Activated naive CD8-positive, alpha-beta T cell treated with anti-CD3 and anti-CD28 coated beads, Interleukin-2, amount 10 ng/mL, durations not matched to agents 7 days and 5 days (primary cell): ENCODE results near the gene NT5DC4. TPM values are rescaled to one million over a fixed set of nuclear protein-coding genes. Genes with fewer than 3 reads are reported as not detected.
"Not testable (repeated sequence)": the region's sequence is repeated elsewhere in the genome, so short reads cannot be mapped to it uniquely, and the experiment has no call there.

Source experiments
- ATAC-seq: fragments of 150-1000 bp; cut with Tn5 transposase; one replicate; pipeline ENCODE4 v1.10.0; 2021; ENCODE audit warnings: low read depth, moderate library complexity
- POLR2A ChIA-PET: fragments of 350-600 bp; sonication (Branson Sonifier 250); formaldehyde crosslinking; loops from one replicate; lab custom pipeline; 2021; ENCODE audit warnings: antibody characterized with exemption; lab: Charles Lee
- DNase-seq: peaks from one replicate; pipeline ENCODE4 v3.0.0; 2021
- H3K27ac Mint-ChIP-seq: one replicate; pipeline ENCODE4 v1.8.0; 2022; ENCODE audit warnings: mild to moderate bottlenecking, mixed read lengths
- H3K27me3 Mint-ChIP-seq: one replicate; pipeline ENCODE4 v1.8.0; 2022; ENCODE audit warnings: mild to moderate bottlenecking, moderate library complexity, mixed read lengths
- H3K36me3 Mint-ChIP-seq: one replicate; pipeline ENCODE4 v1.8.0; 2021; ENCODE audit warnings: mild to moderate bottlenecking, mixed read lengths
- H3K4me1 Mint-ChIP-seq: one replicate; pipeline ENCODE4 v1.8.0; 2021; ENCODE audit warnings: mixed read lengths
- H3K4me3 Mint-ChIP-seq: one replicate; pipeline ENCODE4 v1.8.0; 2022; ENCODE audit warnings: mild to moderate bottlenecking, moderate library complexity, mixed read lengths
- H3K9me3 Mint-ChIP-seq: one replicate; pipeline ENCODE4 v1.8.0; 2021; ENCODE audit warnings: mixed read lengths
- total RNA-seq, 2 experiments: library from RNA; stranded (reverse); gene quantifications; one replicate each; pipeline ENCODE4 v1.2.3, GENCODE V29; 2021

NT5DC4 gene
- total RNA-seq, 2 experiments from 2014 or later = not detected

DNA sequence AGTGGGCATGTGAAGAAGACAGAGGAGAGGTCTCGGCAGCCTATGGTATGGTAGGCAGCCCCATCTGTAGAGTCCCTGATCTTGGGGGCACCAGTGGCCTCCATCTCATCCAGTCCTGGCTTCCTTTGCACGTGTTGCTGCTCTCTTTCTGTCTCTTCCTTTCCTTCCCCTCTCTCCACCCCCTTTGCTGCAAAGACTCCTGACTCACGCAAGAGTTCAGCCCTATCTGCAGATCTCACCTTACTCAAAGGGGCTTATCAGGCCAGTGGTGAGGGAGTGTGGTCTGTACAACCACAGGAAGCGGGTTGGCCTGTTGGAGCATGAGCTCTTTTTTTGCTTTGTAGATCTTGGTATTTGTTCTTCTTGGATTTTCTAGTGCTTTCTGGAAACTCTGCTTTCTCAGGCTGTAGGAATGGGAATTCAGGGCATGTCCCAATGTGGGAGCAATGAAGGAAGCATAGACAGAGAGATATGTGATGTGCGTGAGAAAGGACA, 14.6 kb upstream of the NT5DC4 start:
- Mint-ChIP-seq H3K27ac (peak overlapping the region; percentile 2), H3K9me3 (peaks cover 2% of the 10 kb centered on the region), H3K4me3 (peak overlapping the region; percentile 69), H3K27me3 (peaks cover 50% of the 10 kb centered on the region), H3K36me3 (peaks cover 2% of the 10 kb centered on the region), H3K4me1 (peaks cover 37% of the 10 kb centered on the region)
- DNase-seq (peak; percentile 82), ATAC-seq (peak; percentile 98)
- POLR2A ChIA-PET = interaction anchor here (1.0 to 3.1 kb wide), 7 partner anchors 14 to 76 kb away, joined by 3 to 18 read pairs (median 4); no protein-coding TSS in a partner anchor

DNA sequence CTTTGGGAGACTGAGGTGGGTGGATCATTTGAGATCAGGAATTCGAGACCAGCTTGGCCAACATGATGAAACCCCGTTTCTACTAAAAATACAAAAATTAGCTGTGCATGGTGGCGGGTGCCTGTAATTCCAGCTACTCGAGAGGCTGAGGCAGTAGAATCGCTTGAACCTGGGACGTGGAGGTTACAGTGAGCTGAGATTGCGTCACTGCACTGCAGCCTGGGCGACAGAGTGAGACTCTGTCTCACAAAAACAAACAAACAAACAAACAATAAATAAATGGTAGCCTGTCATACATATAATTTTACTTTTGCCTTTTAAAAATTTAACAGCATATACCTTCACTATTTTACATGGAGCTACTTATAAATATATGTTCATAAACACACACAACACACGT, 13.9 kb upstream of the NT5DC4 start:
- POLR2A ChIA-PET = interaction anchor here (0.6 to 3.1 kb wide), 8 partner anchors 14 to 76 kb away, joined by 3 to 18 read pairs (median 4); no protein-coding TSS in a partner anchor
- not testable (repeated sequence) for DNase-seq, ATAC-seq, H3K36me3 Mint-ChIP-seq, H3K27ac Mint-ChIP-seq, H3K4me3 Mint-ChIP-seq, H3K9me3 Mint-ChIP-seq
- H3K27me3 Mint-ChIP-seq = peaks cover 45% of the 10 kb centered on the region
- H3K4me1 Mint-ChIP-seq = peaks cover 36% of the 10 kb centered on the region

DNA sequence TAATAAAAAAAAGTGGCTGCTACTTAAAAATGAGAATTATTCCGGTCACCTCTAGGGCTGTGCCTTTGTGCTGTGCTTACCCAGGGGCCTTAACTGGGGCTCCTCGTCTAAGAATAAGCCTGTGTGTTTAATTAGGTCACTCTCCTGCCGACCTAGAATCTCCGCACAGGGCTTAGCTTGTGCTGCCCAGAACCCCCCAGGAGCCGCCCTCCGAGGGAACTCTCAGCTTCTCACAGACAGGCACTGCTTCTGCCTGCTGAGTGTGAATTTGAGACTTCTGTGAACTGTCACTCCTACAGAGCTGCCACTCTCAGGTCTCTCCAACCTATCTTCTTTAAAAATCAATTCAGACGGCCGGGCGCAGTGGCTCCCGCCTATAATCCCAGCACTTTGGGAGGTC, 11.9 kb upstream of the NT5DC4 start:
- no peak for DNase-seq
- peaks cover 2% of the 10 kb centered on the region for H3K9me3 Mint-ChIP-seq
- peaks cover 46% of the 10 kb centered on the region for H3K27me3 Mint-ChIP-seq
- H3K4me1 Mint-ChIP-seq = peaks cover 35% of the 10 kb centered on the region
- H3K27ac Mint-ChIP-seq = no peak overlapping the region
- no peak for ATAC-seq
- H3K4me3 Mint-ChIP-seq = no peak overlapping the region
- POLR2A ChIA-PET = no interaction called here
- H3K36me3 Mint-ChIP-seq = peaks cover 2% of the 10 kb centered on the region

DNA sequence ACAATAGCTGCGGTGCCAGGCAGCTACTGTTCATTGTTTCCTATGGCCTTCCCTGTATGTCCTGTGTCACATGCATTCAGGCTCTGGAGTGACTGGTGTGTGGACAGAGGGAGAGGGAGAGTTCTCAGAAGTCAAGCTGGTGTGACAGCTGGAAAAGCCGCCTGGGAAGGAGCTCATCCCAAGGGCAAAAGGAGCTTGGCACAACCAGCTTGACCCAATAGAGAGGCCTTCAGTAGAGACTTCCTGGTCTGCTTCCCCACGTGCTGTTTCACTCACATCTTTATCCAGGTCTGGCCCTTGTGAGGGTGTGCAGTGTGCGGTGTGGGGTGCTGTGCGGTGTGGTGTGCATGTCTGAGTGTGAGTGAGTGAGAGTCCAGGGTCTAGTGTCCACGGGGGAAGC, 11.1 kb upstream of the NT5DC4 start:
- Mint-ChIP-seq H3K27me3 (peaks cover 43% of the 10 kb centered on the region), H3K4me3 (no peak overlapping the region), H3K27ac (no peak overlapping the region), H3K36me3 (peaks cover under 1% of the 10 kb centered on the region), H3K4me1 (peaks cover 34% of the 10 kb centered on the region), H3K9me3 (peaks cover under 1% of the 10 kb centered on the region)
- ATAC-seq = no peak
- no peak for DNase-seq
- POLR2A ChIA-PET = no interaction called here

DNA sequence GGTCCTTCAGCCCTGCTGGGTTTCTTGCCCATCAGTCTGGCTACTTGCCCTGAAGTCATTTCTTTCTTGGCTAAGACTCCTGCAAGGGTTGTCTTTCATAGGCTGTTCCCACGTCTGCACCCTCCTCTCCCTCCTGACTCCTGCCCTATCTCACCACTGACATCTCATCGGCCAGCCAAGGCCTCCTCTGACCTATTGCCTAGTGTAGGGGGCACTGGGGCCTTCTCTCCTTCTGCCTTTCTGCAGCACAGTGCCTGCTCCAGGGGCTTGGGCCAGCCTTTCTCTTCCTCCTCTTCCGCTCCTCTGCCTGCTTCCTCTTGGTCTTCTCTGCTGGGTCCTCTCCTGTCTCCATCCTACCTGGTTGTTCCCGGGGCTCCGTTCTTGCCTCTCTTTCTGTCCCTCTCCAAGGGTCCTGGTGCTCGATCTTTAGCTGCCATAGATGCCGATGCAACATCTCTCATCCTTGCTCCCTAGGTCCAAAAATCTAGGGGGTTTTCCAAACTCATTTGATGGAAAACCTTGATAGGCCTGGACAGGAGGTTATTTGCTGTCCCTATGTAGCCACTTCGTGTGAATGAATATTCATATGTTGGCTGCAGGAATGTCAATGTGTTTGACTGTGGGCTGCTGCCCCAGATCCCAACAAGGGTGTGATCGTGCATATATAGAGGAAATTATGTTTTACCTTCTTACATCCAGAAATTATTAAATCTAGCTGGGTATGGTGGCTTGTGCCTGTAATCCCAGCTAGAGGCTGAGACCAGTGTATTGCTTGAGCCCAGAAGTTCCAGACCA, 9.7 kb upstream of the NT5DC4 start:
- ATAC-seq (no peak), DNase-seq (no peak)
- Mint-ChIP-seq H3K9me3 (peaks cover 1% of the 10 kb centered on the region), H3K4me1 (peaks cover 24% of the 10 kb centered on the region), H3K27ac (no peak overlapping the region), H3K4me3 (no peak overlapping the region), H3K36me3 (no peaks in the 10 kb centered on the region), H3K27me3 (peaks cover 45% of the 10 kb centered on the region)
- POLR2A ChIA-PET = no interaction called here

DNA sequence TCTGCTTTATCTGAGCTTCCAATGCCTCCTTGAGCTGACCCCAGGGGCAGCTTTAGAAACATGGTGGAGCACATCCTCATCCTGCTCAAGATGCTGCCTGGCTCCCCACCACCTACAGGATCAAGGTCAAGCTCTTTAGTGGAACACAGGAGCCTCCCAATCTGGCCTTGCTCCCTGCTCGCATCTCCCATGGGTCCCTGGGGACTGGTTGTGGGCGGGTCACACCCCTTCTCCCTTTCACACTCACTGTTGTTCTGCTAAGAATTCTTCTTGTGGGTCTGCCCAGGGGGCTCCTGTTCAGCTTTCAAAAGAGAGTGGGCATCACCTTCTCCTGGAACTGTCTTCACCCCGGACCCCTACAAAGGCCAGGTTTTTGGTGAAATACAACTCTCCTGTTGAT, 8.4 kb upstream of the NT5DC4 start:
- POLR2A ChIA-PET = interaction anchor here (0.6 kb wide), 1 partner anchor 22 kb away, joined by 3 read pairs; no protein-coding TSS in a partner anchor
- no peaks in the 10 kb centered on the region for H3K36me3 Mint-ChIP-seq
- no peak for DNase-seq
- ATAC-seq = no peak
- peaks cover 14% of the 10 kb centered on the region for H3K4me1 Mint-ChIP-seq
- peaks cover 1% of the 10 kb centered on the region for H3K9me3 Mint-ChIP-seq
- no peak overlapping the region for H3K4me3 Mint-ChIP-seq
- no peak overlapping the region for H3K27ac Mint-ChIP-seq
- H3K27me3 Mint-ChIP-seq = peaks cover 45% of the 10 kb centered on the region

DNA sequence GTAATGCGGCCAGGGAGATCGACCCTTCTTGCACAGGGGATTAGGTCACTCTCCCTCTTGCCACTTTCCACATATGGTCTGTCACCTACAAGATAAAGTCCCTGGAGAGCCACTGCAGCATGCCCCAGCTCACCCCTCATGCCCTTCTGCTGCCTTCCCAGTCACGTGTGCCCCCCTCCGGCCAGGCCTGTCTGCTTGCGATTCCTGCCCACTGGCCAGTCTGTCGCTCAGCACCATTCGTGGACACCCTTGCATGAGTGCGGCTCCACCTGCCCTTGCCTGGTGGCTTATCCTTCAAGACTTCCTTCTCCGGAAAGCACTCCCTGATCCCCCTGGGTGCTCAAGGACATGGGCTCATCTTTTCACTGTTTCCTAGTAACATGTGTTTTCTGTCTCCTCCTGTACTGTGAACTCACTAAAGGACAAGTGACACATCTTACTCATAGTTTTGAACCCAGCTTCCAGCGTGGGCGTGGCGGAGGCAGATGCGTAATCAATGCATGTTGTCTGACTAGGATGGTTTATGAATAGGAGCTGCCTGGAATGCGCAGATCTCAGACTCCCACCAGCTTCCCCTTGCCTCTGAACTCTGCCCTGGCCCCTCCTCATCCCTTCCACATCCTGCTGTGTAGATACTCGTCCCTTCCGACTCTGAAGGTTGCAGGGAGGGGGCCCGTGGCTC, 7.8 kb upstream of the NT5DC4 start:
- peaks cover 40% of the 10 kb centered on the region for H3K27me3 Mint-ChIP-seq
- H3K36me3 Mint-ChIP-seq = no peaks in the 10 kb centered on the region
- peaks cover 8% of the 10 kb centered on the region for H3K4me1 Mint-ChIP-seq
- DNase-seq (no peak), ATAC-seq (no peak)
- no peak overlapping the region for H3K4me3 Mint-ChIP-seq
- POLR2A ChIA-PET = no interaction called here
- H3K9me3 Mint-ChIP-seq = peaks cover 1% of the 10 kb centered on the region
- H3K27ac Mint-ChIP-seq = no peak overlapping the region

DNA sequence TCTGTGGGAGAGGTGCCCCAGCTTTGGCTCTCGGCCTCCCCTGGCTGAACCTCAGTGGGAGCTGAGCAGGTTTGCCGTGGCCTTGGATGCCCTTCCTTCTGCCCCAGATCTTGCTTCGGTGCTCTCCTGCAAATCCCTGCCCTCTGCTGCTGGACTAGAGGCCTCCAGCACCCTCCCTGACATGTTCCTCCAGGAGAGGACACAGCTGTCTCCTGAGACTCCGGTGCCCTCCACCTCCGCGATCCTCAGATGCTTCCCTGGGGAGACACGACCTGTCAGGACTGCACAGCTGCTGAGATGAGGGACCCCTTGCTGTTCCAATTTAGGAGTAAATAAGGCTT, 7.3 kb upstream of the NT5DC4 start:
- Mint-ChIP-seq H3K27ac (no peak overlapping the region), H3K4me3 (no peak overlapping the region), H3K36me3 (no peaks in the 10 kb centered on the region), H3K9me3 (peaks cover 1% of the 10 kb centered on the region), H3K27me3 (peaks cover 37% of the 10 kb centered on the region), H3K4me1 (peaks cover 5% of the 10 kb centered on the region)
- POLR2A ChIA-PET = no interaction called here
- ATAC-seq (no peak), DNase-seq (no peak)

DNA sequence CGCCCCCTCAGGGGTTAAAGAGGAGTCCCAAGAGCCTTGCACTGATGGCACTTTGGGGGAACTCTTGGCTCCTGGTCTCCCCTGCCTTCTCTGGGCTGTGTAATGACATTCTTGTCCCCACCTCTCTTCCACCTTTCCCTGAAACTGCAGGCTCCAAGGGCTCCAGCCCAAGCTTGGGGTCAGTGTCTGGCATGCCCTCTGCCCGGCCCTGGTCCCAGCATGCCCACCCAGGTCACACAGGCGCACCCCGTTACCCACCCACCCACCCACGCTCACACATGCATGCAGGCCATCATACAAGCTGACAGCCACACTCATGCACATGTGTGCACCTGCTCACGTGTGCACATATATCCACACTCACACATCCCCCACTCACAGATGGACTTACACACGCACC, 6.9 kb upstream of the NT5DC4 start:
- no peaks in the 10 kb centered on the region for H3K36me3 Mint-ChIP-seq
- peaks cover 1% of the 10 kb centered on the region for H3K9me3 Mint-ChIP-seq
- DNase-seq (no peak), ATAC-seq (no peak)
- H3K27me3 Mint-ChIP-seq = peaks cover 37% of the 10 kb centered on the region
- H3K4me1 Mint-ChIP-seq = peaks cover 5% of the 10 kb centered on the region
- no peak overlapping the region for H3K27ac Mint-ChIP-seq
- no peak overlapping the region for H3K4me3 Mint-ChIP-seq
- POLR2A ChIA-PET = no interaction called here

DNA sequence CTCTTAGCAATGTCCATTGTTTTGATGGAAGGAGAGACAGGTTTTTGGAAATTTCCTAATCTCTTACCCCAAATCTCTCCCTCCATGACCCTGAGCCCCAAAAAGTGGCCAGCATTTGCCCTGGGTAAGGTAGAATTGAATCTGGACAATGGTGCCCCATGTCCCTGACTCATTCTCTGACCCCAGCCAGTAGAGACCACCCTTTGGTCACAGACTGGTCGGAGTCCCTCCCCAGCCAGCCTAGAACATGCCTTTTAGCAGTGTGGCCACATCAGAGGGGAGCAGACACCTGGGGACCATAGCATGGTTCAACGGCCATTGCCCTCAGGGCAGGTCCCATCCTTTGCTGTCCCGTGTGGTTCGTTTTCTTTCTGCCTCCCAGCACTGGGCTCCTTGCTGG, 6.5 kb upstream of the NT5DC4 start:
- Mint-ChIP-seq H3K36me3 (no peaks in the 10 kb centered on the region), H3K4me3 (no peak overlapping the region), H3K27ac (no peak overlapping the region), H3K9me3 (peaks cover 1% of the 10 kb centered on the region), H3K27me3 (peaks cover 36% of the 10 kb centered on the region), H3K4me1 (peaks cover 5% of the 10 kb centered on the region)
- no peak for DNase-seq
- POLR2A ChIA-PET = no interaction called here
- ATAC-seq = no peak

DNA sequence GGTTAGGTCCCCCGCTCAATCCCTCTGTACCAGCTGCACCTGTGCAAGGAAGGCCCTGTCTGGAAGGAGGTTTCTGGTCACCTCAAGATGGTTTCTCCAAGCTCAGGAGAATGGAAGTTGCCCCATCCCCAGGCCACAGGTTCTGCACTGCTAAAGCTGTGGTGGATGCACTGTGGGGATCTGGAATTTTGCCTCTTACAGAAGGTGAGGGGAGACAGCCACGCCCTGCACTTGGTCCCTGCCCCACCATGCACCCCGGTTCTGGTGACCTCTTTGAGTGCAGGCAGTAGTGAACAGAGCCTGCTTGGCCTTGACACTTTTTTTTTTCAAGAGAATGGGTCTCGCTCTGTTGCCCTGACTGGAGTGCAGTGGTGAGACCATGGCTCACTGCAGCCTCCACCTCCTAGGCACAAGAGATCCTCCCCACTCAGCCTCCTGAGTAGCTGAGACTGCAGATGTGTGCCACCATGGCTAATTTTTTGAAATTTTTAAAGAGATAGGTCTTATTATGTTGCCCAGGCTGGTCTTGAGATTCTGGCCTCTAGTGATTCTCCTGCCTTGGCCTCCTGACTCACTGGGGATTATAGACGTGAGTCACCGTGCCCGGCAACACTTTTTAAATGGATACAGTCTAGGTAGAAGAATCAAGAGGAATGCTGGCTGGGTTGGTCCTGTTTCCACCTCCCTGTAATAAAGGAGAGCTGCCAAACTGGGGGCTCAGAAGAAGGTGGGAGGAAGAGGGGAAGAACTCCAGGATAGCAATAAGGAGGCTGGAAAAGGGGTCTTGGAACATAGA, 5.8 kb upstream of the NT5DC4 start:
- no peak for ATAC-seq
- Mint-ChIP-seq H3K4me3 (no peak overlapping the region), H3K4me1 (peaks cover 5% of the 10 kb centered on the region), H3K27ac (no peak overlapping the region), H3K36me3 (no peaks in the 10 kb centered on the region), H3K27me3 (peaks cover 31% of the 10 kb centered on the region), H3K9me3 (peaks cover 1% of the 10 kb centered on the region)
- POLR2A ChIA-PET = no interaction called here
- DNase-seq = no peak

DNA sequence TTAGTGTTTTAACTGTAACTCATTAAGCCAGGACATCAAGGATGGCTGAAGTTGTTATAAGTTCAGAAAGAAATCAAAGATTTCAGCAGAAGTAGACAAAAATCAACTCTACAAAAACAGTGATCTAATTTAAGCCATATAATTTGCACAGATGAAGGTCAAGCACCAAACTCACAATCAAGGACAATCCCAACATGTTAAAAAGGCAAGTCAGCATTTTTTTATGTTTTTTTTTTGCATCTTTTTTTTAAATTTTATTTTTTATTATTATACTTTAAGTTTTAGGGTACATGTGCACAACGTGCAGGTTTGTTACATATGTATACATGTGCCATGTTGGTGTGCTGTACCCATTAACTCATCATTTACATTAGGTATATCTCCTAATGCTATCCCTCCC, 4.7 kb upstream of the NT5DC4 start:
- DNase-seq, POLR2A ChIA-PET, H3K4me1 Mint-ChIP-seq, H3K27ac Mint-ChIP-seq, H3K9me3 Mint-ChIP-seq, H3K4me3 Mint-ChIP-seq, H3K36me3 Mint-ChIP-seq, ATAC-seq: not testable (repeated sequence)
- peaks cover 30% of the 10 kb centered on the region for H3K27me3 Mint-ChIP-seq

DNA sequence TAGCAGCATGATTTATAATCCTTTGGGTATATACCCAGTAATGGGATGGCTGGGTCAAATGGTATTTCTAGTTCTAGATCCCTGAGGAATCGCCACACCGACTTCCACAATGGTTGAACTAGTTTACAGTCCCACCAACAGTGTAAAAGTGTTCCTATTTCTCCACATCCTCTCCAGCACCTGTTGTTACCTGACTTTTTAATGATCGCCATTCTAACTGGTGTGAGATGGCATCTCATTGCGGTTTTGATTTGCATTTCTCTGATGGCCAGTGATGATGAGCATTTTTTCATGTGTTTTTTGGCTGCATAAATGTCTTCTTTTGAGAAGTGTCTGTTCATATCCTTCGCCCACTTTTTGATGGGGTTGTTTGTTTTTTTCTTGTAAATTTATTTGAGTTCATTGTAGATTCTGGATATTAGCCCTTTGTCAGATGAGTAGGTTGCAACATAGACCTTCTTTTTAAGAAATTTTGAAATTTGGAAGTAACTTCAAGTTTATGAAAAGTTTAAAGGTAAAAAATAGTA, 3.9 kb upstream of the NT5DC4 start:
- POLR2A ChIA-PET, H3K27ac Mint-ChIP-seq, DNase-seq, H3K4me3 Mint-ChIP-seq, H3K4me1 Mint-ChIP-seq, ATAC-seq, H3K9me3 Mint-ChIP-seq, H3K36me3 Mint-ChIP-seq: not testable (repeated sequence)
- peaks cover 28% of the 10 kb centered on the region for H3K27me3 Mint-ChIP-seq
